Nephron (organoid): ENCODE measurements around the gene FAM135A.

Source experiments
- H3K27ac Mint-ChIP-seq, 3 experiments: 2 replicates each; pipeline ENCODE4 v1.8.0; 2020; ENCODE audit warnings: mixed read lengths in 3 of 3, mild to moderate bottlenecking in 2 of 3, moderate library complexity in 1 of 3
- H3K27me3 Mint-ChIP-seq: 2 replicates; pipeline ENCODE4 v1.8.0; 2021; ENCODE audit warnings: low read depth, mild to moderate bottlenecking, moderate library complexity, mixed read lengths
- H3K36me3 Mint-ChIP-seq: 2 replicates; pipeline ENCODE4 v1.8.0; 2020; ENCODE audit warnings: low read depth, mixed read lengths
- H3K4me1 Mint-ChIP-seq: 2 replicates; pipeline ENCODE4 v1.8.0; 2020; ENCODE audit warnings: mixed read lengths
- H3K4me3 Mint-ChIP-seq, 3 experiments: 2 replicates each; pipeline ENCODE4 v1.8.0; 2020; ENCODE audit warnings: mild to moderate bottlenecking in 3 of 3, mixed read lengths in 3 of 3, moderate library complexity in 2 of 3
- H3K9me3 Mint-ChIP-seq: 2 replicates; pipeline ENCODE4 v1.8.0; 2020; ENCODE audit warnings: mixed read lengths
- TF ChIP-seq, protein P1 (sequence below), 3 experiments: fragments of 200-600 bp; sonication (generic); IDR thresholded peaks; one replicate each; pipeline ENCODE4 v1.5.0; 2021; ENCODE audit warnings: antibody characterized with exemption in 3 of 3; ENCODE audit not compliant: unreplicated experiment in 3 of 3

The FAM135A gene

DNA sequence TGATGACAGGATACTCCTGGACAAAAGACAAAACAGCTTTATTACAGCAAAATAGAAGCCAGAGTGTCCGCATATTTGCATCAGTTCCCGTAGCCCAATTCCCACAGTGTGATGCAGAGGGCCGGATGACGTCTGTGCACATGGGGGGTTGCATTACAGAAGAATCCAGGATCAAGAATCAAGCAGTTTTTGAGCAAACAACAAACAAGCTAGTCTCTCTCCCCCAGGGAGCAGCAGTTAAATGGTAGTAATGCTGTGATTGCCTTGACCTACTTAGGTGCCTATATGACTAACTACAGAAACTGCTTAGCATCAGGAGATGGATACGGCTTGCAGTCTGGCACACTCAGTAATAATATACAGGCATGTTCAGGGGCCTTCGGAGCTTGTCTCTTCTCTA lies 150.2 kb downstream of the FAM135A start:
- TF ChIP-seq, protein P1, sequence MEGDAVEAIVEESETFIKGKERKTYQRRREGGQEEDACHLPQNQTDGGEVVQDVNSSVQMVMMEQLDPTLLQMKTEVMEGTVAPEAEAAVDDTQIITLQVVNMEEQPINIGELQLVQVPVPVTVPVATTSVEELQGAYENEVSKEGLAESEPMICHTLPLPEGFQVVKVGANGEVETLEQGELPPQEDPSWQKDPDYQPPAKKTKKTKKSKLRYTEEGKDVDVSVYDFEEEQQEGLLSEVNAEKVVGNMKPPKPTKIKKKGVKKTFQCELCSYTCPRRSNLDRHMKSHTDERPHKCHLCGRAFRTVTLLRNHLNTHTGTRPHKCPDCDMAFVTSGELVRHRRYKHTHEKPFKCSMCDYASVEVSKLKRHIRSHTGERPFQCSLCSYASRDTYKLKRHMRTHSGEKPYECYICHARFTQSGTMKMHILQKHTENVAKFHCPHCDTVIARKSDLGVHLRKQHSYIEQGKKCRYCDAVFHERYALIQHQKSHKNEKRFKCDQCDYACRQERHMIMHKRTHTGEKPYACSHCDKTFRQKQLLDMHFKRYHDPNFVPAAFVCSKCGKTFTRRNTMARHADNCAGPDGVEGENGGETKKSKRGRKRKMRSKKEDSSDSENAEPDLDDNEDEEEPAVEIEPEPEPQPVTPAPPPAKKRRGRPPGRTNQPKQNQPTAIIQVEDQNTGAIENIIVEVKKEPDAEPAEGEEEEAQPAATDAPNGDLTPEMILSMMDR (IDR thresholded peaks at IDR 0.05; ENCODE audit: unreplicated experiment in 3 of 3), result no peak
- Mint-ChIP-seq H3K4me3 (no peak overlapping the region), H3K27me3 (peaks cover 3% of the 10 kb centered on the region), H3K4me1 (peaks cover 11% of the 10 kb centered on the region), H3K27ac (no peak overlapping the region), H3K9me3 (no peaks in the 10 kb centered on the region), H3K36me3 (peaks cover 10% of the 10 kb centered on the region)

DNA sequence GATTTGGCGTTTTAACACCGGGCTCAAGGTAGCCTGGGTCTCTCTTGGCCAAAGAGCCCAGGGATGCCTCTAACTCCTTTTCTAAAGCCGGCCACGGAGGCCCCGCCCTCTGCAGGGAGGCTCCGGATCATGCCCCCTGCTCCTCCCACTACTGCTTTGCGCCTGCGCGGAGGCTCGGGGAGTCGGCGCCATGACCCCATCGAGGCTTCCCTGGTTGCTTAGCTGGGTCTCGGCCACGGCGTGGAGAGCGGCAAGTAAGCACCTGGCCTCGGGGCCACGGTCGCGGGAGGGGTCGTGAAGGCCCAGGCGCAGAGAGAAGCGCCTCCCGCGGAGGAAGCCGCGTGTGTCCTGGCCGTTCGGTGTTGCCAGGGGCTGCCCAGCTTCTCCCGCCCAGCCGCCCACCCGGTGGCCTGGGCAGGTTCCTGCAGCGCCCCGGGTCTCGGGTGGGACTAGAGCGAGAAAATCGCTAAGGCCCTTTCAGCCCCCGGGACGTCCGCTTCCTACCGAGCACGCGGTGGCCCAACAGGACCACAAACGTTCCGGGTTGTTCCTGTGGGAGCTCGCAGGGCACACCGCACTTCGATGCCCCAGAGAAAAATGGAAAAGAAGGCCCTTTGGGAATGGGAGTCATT lies 153.6 kb downstream of the FAM135A start, which contains the start of gene SDHAF4:
TSS of gene SDHAF4 (plus strand) at position 180 of the 632 bp plus-strand sequence. CDS start at position 191, 11 bp downstream.
- TF ChIP-seq, protein P1 (IDR thresholded peaks at IDR 0.05; ENCODE audit: unreplicated experiment in 3 of 3), result peak in 1 of 3 experiments; percentile 24
- Mint-ChIP-seq H3K36me3 (peaks cover 38% of the 10 kb centered on the region), H3K4me1 (peaks cover 11% of the 10 kb centered on the region), H3K9me3 (peaks cover 10% of the 10 kb centered on the region), H3K4me3 (peak within 1 kb of the TSS; percentile 84 to 96 (median 94)), H3K27me3 (peaks cover 3% of the 10 kb centered on the region), H3K27ac (peak within 1 kb of the TSS; percentile 80 to 90 (median 84))

DNA sequence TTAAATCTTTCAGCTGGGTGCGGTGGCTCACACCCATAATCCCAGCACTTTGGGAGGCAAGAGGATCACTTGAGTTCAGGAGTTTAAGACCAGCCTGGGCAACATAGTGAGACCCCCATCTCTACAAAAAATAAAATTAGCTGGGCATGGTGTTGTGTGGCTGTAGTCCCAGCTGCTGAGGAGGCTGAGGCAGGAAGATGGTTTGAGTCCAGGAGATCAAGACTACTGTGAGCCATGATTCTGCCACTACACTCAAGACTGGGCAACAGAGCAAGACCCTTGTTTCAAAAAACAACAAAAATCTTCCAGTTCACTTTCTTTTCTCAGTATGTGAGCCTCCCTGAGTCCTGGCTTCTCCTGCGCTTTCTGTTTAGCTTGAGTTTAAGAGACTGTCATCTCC lies 161.3 kb downstream of the FAM135A start:
- TF ChIP-seq, protein P1 (IDR thresholded peaks at IDR 0.05; ENCODE audit: unreplicated experiment in 3 of 3), result no peak
- Mint-ChIP-seq H3K4me1 (no peaks in the 10 kb centered on the region), H3K4me3 (no peak overlapping the region), H3K9me3 (peaks cover 11% of the 10 kb centered on the region), H3K36me3 (peaks cover 45% of the 10 kb centered on the region), H3K27ac (no peak overlapping the region), H3K27me3 (no peaks in the 10 kb centered on the region)

DNA sequence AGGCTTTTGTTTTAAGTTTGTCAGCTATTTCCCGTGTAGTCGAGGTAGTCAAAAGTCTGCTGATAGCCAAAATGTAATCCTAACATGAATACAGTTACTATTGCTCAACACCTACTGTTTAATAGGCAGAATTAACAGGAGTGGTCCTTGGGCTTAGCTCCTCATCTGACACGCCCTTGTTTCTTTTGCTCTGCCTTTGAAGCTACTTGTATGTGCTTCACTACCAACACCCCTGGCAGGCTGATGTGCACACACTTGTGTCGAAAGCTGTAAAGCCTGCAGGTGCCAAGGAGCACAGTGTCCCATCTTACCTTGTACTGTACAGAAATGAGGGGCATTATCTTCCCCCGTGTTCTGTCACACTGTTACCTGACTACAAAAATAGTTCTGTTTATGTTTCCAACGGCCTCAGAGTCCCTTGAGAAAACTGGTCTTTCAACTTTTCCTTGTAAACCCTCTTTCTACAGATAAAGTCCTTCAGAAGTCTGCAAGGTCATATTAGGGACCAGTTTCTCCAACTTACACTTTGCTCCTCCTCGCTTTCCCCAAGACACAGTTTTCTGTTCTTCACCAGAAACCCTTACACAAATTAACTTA lies 162.7 kb downstream of the FAM135A start:
- TF ChIP-seq, protein P1 (IDR thresholded peaks at IDR 0.05; ENCODE audit: unreplicated experiment in 3 of 3), result no peak
- no peaks in the 10 kb centered on the region for H3K4me1 Mint-ChIP-seq
- no peaks in the 10 kb centered on the region for H3K27me3 Mint-ChIP-seq
- no peak overlapping the region for H3K27ac Mint-ChIP-seq
- H3K4me3 Mint-ChIP-seq, result no peak overlapping the region
- H3K9me3 Mint-ChIP-seq, result peaks cover 2% of the 10 kb centered on the region
- peaks cover 42% of the 10 kb centered on the region for H3K36me3 Mint-ChIP-seq

DNA sequence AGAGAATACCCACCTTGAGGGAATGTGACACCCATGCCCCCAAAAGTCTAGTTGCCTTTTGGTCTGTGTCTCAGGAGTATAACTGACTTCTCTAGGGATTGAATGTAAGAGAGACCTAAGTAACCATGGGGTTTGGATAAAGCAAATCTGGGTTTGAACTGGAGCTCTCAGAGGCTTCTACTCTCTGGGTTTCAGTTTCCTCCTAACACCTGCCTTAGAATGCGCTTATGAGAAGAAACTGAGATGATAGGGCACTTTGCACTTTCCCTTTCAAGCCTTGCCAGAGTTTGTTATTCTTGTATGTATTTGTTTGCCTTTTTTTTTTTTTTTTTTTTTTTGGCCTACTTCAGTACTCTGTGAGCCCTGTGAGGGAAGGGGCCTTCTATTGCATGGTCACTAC lies 172.8 kb downstream of the FAM135A start:
- H3K4me1 Mint-ChIP-seq, result no peaks in the 10 kb centered on the region

More for the DNA sequence above, 172.8 kb downstream of the FAM135A start:
- Mint-ChIP-seq H3K4me3 (no peak overlapping the region), H3K27me3 (no peaks in the 10 kb centered on the region), H3K36me3 (peaks cover 52% of the 10 kb centered on the region), H3K27ac (no peak overlapping the region), H3K9me3 (no peaks in the 10 kb centered on the region)
- TF ChIP-seq, protein P1 (IDR thresholded peaks at IDR 0.05; ENCODE audit: unreplicated experiment in 3 of 3), result no peak
